Testis (tissue), 3 donors: Measurements from ENCODE around the gene TLCD5. TPM values are rescaled to one million over a fixed set of nuclear protein-coding genes. Genes with fewer than 3 reads are reported as not detected.

Source experiments
- DNase-seq: peaks from one replicate; pipeline ENCODE4 v3.0.0-alpha.2; 2019
- H3K27ac ChIP-seq, 2 donors: fragments of 200-600 bp; sonication (generic); one replicate each; pipeline ENCODE4 v1.5.1; 2019
- H3K27me3 ChIP-seq: fragments of 200-600 bp; sonication (generic); one replicate; pipeline ENCODE4 v1.5.1; 2019
- H3K36me3 ChIP-seq: fragments of 200-600 bp; sonication (generic); one replicate; pipeline ENCODE4 v1.5.1; 2017; ENCODE audit warnings: low read depth; ENCODE audit errors: missing control alignments
- H3K4me1 ChIP-seq: fragments of 200-600 bp; sonication (generic); one replicate; pipeline ENCODE4 v1.5.1; 2019
- H3K4me3 ChIP-seq, 2 donors: fragments of 200-600 bp; sonication (generic); one replicate each; pipeline ENCODE4 v1.5.1; 2017 to 2019
- H3K9me3 ChIP-seq: fragments of 200-600 bp; sonication (generic); one replicate; pipeline ENCODE4 v1.5.1; 2017
- POLR2A ChIP-seq: fragments of 450-650 bp; IDR thresholded peaks from one replicate; pipeline ENCODE4 v1.6.1; 2017; ENCODE audit warnings: antibody characterized with exemption, mild to moderate bottlenecking, moderate library complexity
- WGBS, 2 donors: methylation state at CpG; one replicate each; pipeline ENCODE4 v1.1.5; 2018; 5-methylcytosine and 5-hydroxymethylcytosine counted together
- intact Hi-C: fragments of 100-400 bp; cut with DNase I; formaldehyde crosslinking; loops from one replicate; pipeline ENCODE4 v1.15.1; 2023; ENCODE audit warnings: low total_unique reads
- polyA plus RNA-seq: library from polyadenylated mRNA; stranded (reverse); fragments of 350-450 nt; fragmentation: Illumina TruSeq; extraction: RNeasy Lipid Tissue Mini Kit (QIAGEN cat#74804); gene quantifications from one replicate; pipeline ENCODE4 v1.2.3, GENCODE V29; 2014; ENCODE audit warnings: low read depth, low replicate concordance; ENCODE audit not compliant: insufficient read depth
- total RNA-seq, 2 donors: library from RNA; depleted of rRNA; stranded (reverse); fragments of >200 nt; gene quantifications; one replicate each; pipeline ENCODE4 v1.2.3, GENCODE V29; 2016
- TF ChIP-seq, protein P1 (sequence below), 3 experiments: fragments of 450-650 bp in 2 of 3; fragments of 200-600 bp in 1 of 3; sonication (generic) in 1 of 3; IDR thresholded peaks; one replicate each; pipeline ENCODE4 v1.5.1; 2016 to 2019; ENCODE audit warnings: antibody characterized with exemption in 3 of 3, mild to moderate bottlenecking in 2 of 3, moderate library complexity in 1 of 3

Gene TLCD5
- total and polyA plus RNA-seq, 3 donors from 2014 or later = 7.9 to 14.0 (median 12.6) TPM

DNA sequence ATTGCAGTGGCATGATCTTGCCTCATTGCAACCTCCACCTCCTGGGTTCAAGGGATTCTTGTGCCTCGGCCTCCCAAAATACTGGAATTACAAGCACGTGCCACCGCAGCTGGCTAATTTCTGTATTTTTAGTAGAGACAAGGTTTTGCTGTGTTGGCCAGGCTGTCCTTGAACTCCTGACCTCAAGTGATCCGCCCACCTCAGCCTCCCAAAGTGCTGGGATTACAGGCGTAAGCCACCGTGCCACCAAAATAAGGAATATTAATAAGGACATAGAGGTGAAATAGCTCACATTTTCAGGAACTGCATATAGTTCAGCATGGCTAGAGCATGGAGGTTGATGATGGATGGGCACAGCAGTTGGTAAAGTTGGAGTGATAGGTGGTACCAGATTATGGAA, 32.5 kb downstream of the TLCD5 start:
- no peaks in the 10 kb centered on the region for H3K4me1 ChIP-seq
- WGBS, 2 donors = 83 to 88% methylated on average over 6 of the region's 6 CpGs

DNA sequence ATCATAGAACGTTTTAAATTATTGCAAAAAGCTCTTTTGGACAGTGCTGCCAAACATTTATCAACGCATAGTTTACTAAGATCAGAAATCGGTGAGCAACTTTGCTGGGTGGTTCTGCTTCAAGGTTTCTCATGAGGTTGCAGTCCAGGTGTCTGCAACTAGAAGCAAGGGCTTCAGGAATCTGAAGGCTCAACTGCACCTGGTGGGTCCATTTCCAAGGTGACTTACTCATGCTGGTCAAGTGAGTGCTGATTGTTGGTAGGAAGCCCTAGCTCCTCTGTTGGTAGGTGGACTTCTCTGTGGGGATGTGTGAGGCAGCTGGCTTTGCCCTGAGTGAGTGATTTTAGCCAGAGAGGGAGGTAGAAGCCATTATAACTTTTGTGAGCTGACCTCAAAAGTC, 33.6 kb downstream of the TLCD5 start:
- no peak for TF ChIP-seq POLR2A
- TF ChIP-seq, protein P1, sequence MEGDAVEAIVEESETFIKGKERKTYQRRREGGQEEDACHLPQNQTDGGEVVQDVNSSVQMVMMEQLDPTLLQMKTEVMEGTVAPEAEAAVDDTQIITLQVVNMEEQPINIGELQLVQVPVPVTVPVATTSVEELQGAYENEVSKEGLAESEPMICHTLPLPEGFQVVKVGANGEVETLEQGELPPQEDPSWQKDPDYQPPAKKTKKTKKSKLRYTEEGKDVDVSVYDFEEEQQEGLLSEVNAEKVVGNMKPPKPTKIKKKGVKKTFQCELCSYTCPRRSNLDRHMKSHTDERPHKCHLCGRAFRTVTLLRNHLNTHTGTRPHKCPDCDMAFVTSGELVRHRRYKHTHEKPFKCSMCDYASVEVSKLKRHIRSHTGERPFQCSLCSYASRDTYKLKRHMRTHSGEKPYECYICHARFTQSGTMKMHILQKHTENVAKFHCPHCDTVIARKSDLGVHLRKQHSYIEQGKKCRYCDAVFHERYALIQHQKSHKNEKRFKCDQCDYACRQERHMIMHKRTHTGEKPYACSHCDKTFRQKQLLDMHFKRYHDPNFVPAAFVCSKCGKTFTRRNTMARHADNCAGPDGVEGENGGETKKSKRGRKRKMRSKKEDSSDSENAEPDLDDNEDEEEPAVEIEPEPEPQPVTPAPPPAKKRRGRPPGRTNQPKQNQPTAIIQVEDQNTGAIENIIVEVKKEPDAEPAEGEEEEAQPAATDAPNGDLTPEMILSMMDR (IDR thresholded peaks at IDR 0.05) = no peak
- Histone ChIP-seq H3K4me3 (no peak overlapping the region), H3K27ac (no peak overlapping the region), H3K9me3 (no peaks in the 10 kb centered on the region), H3K36me3 (no peaks in the 10 kb centered on the region), H3K4me1 (no peaks in the 10 kb centered on the region), H3K27me3 (no peaks in the 10 kb centered on the region)
- intact Hi-C loops = no loop called here
- DNase-seq = no peak
- WGBS, 2 donors = 90% methylated on average over 3 of the region's 3 CpGs

More for the DNA sequence above, 32.5 kb downstream of the TLCD5 start:
- no peaks in the 10 kb centered on the region for H3K36me3 ChIP-seq
- H3K27me3 ChIP-seq = no peaks in the 10 kb centered on the region
- no peak overlapping the region for H3K4me3 ChIP-seq
- TF ChIP-seq POLR2A = no peak
- TF ChIP-seq, protein P1 (IDR thresholded peaks at IDR 0.05) = no peak
- intact Hi-C loops = no loop called here
- DNase-seq = no peak
- no peak overlapping the region for H3K27ac ChIP-seq
- no peaks in the 10 kb centered on the region for H3K9me3 ChIP-seq

DNA sequence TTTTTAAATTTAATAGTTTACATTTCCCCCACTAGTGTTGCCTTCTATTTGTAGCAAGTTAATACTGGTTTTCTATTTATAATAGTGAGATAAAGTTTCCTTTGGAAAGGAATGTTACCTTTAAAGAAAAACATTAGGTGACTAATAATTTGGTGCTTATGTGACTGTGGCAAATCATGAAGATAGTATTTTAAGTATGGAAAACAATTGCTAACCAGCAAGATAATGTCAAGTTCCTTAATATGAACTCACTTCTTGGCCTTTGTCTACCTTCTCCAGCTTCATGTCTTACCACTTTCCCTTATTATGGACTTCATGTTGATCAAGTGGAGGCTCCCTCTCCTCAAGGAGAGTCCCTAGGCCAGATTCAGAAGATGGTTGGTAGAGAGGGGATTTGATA, 38.3 kb downstream of the TLCD5 start:
- no peak for DNase-seq
- no peaks in the 10 kb centered on the region for H3K4me1 ChIP-seq
- no peak for TF ChIP-seq POLR2A
- TF ChIP-seq, protein P1 (IDR thresholded peaks at IDR 0.05) = no peak

DNA sequence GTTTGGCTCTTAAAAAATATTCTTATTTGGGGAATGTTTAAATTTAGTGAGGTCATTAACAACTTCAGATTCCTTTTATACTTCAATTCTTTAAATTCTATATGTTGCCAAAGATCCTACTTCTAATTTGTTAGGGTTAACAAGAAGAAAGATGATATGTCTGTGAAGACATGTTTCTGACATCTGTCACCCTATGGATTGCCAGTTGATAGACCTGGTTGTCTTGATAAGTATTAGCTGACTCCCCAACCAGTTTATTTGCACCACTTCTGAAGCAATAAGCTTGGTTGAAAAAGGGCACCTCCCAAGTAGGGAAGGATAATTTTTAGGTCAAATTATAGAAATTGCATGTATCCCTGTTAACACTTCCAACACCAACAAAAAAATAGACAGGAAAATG, 40.4 kb downstream of the TLCD5 start:
- Histone ChIP-seq H3K36me3 (no peaks in the 10 kb centered on the region), H3K9me3 (no peaks in the 10 kb centered on the region), H3K4me1 (no peaks in the 10 kb centered on the region), H3K4me3 (no peak overlapping the region), H3K27me3 (no peaks in the 10 kb centered on the region), H3K27ac (no peak overlapping the region)
- DNase-seq = no peak
- intact Hi-C loops = no loop called here
- TF ChIP-seq, protein P1 (IDR thresholded peaks at IDR 0.05) = no peak
- no peak for TF ChIP-seq POLR2A

More for the DNA sequence above, 38.3 kb downstream of the TLCD5 start:
- Histone ChIP-seq H3K36me3 (no peaks in the 10 kb centered on the region), H3K27me3 (no peaks in the 10 kb centered on the region), H3K4me3 (no peak overlapping the region), H3K9me3 (no peaks in the 10 kb centered on the region), H3K27ac (no peak overlapping the region)
- intact Hi-C loops = no loop called here

DNA sequence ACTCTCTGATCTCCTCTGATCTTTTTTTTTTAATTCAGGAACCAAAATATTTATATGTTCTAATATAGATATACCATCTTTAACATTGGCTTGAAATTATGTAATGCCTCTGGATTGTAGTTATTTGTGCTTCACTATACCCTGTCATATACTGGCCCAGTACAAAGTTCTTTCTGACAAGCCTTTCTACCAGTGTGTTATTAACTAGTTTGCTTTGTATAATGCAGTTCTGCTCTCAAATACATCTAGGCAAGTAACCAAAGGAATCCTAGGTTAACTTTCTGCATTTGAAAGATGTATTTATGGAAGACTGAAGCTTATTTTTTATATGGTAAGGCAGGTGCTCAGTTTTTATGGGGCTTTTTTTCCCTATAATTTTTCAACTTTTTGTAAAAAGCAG, 47.2 kb downstream of the TLCD5 start:
- Histone ChIP-seq H3K36me3 (no peaks in the 10 kb centered on the region), H3K27me3 (no peaks in the 10 kb centered on the region), H3K4me3 (no peak overlapping the region), H3K9me3 (no peaks in the 10 kb centered on the region), H3K4me1 (no peaks in the 10 kb centered on the region), H3K27ac (no peak overlapping the region)
- DNase-seq = no peak
- intact Hi-C loops = no loop called here
- TF ChIP-seq POLR2A = no peak
- TF ChIP-seq, protein P1 (IDR thresholded peaks at IDR 0.05) = no peak
